Keratinocyte (primary cell): Measurements from ENCODE around the gene VKORC1L1. TPM values are rescaled to one million over a fixed set of nuclear protein-coding genes. Genes with fewer than 3 reads are reported as not detected.

ENCODE experiments used
- DNase-seq: peaks from one replicate; pipeline ENCODE4 v3.0.0-alpha.2; 2011; ENCODE audit warnings: low read depth, missing footprints, low spot score
- FAIRE-seq: peaks from 2 replicates; lab custom pipeline; 2011; peaks lifted over from hg19 to GRCh38; lab: Jason Lieb, UNC
- H2AFZ ChIP-seq: 2 replicates; pipeline ENCODE4 v1.6.0; 2012; ENCODE audit warnings: low read length, control low read depth, inconsistent platforms; ENCODE audit not compliant: control insufficient read depth
- H3K27ac ChIP-seq: 2 replicates; pipeline ENCODE4 v1.5.1; 2011; ENCODE audit warnings: low read length; ENCODE audit not compliant: control insufficient read depth, insufficient read depth
- H3K27me3 ChIP-seq: 3 replicates; pipeline ENCODE4 v1.6.0; 2011; ENCODE audit warnings: low read length; ENCODE audit not compliant: control insufficient read depth, insufficient read depth; ENCODE audit errors: extremely low read depth
- H3K36me3 ChIP-seq, 2 experiments: 2 replicates in 1 of 2; 3 replicates in 1 of 2; pipeline ENCODE4 v1.5.1; 2011; ENCODE audit warnings: low read length in 2 of 2, mild to moderate bottlenecking in 1 of 2; ENCODE audit not compliant: control insufficient read depth in 2 of 2, insufficient read depth in 2 of 2; ENCODE audit errors: extremely low read depth in 1 of 2
- H3K4me1 ChIP-seq: 3 replicates; pipeline ENCODE4 v1.5.1; 2011; ENCODE audit warnings: low read length; ENCODE audit not compliant: control insufficient read depth, insufficient read depth; ENCODE audit errors: extremely low read depth
- H3K4me2 ChIP-seq: 3 replicates; pipeline ENCODE4 v1.6.0; 2011; ENCODE audit warnings: low read depth, low read length; ENCODE audit not compliant: control insufficient read depth, insufficient read depth; ENCODE audit errors: extremely low read depth
- H3K4me3 ChIP-seq, 3 experiments: fragments of 200-600 bp in 1 of 3; sonication (generic) in 1 of 3; 2 replicates in 2 of 3; 3 replicates in 1 of 3; pipeline ENCODE4 v1.5.1; 2011 to 2016; ENCODE audit warnings: low read length in 3 of 3, mild to moderate bottlenecking in 3 of 3, control low read depth in 2 of 3, inconsistent platforms in 1 of 3, low read depth in 1 of 3, mixed read lengths in 1 of 3, mixed run types in 1 of 3, moderate library complexity in 1 of 3; ENCODE audit not compliant: control insufficient read depth in 2 of 3, insufficient read depth in 2 of 3; ENCODE audit errors: extremely low read depth in 1 of 3
- H3K79me2 ChIP-seq: 2 replicates; pipeline ENCODE4 v1.6.0; 2012; ENCODE audit warnings: low read length; ENCODE audit not compliant: control insufficient read depth, insufficient read depth
- H3K9ac ChIP-seq: 3 replicates; pipeline ENCODE4 v1.6.0; 2011; ENCODE audit warnings: low read length; ENCODE audit not compliant: control insufficient read depth, insufficient read depth; ENCODE audit errors: extremely low read depth
- H3K9me1 ChIP-seq: 3 replicates; pipeline ENCODE4 v1.6.0; 2011; ENCODE audit warnings: low read length; ENCODE audit not compliant: control insufficient read depth, insufficient read depth; ENCODE audit errors: extremely low read depth
- H3K9me3 ChIP-seq: 2 replicates; pipeline ENCODE4 v1.5.1; 2012; ENCODE audit warnings: low read depth, low read length; ENCODE audit not compliant: control insufficient read depth
- H4K20me1 ChIP-seq: 3 replicates; pipeline ENCODE4 v1.6.0; 2011; ENCODE audit warnings: low read length; ENCODE audit not compliant: control insufficient read depth, insufficient read depth; ENCODE audit errors: extremely low read depth
- EZH2 ChIP-seq: IDR thresholded peaks from one replicate; pipeline ENCODE4 v1.6.1; 2012; ENCODE audit warnings: inconsistent platforms, mild to moderate bottlenecking, low read length, moderate library complexity
- dilution Hi-C: fragments of 300-500 bp; cut with MboI; formaldehyde crosslinking; loops from one replicate; pipeline ENCODE4 v1.7.0; 2020; ENCODE audit warnings: low sequenced_read_pairs; ENCODE audit not compliant: extremely low pct_ligation_motif_present
- polyA plus RNA-seq, 5 experiments: library from polyadenylated mRNA; depleted of rRNA in 3 of 5; stranded (reverse) in 3 of 5; stranded (forward) in 1 of 5; unstranded in 1 of 5; fragments of >200 nt; gene quantifications; 1 replicate in 1 of 5; 2 replicates in 3 of 5; 3 replicates in 1 of 5; pipeline versions ENCODE4 v1.2.1 to v1.2.3, GENCODE V29; 2011 to 2012; ENCODE audit warnings: missing spikeins in 2 of 5, low read depth in 1 of 5, low replicate concordance in 1 of 5
- TF ChIP-seq, protein P1 (sequence below), 3 experiments: IDR thresholded peaks in 1 of 3; conservative IDR thresholded peaks in 1 of 3; optimal IDR thresholded peaks in 1 of 3; 2 replicates in 2 of 3; 3 replicates in 1 of 3; pipeline versions ENCODE3 to v1.5.1; 2011; ENCODE audit warnings: low read length in 3 of 3, mild to moderate bottlenecking in 3 of 3, moderate library complexity in 2 of 3, control low read depth in 1 of 3, inconsistent platforms in 1 of 3; ENCODE audit not compliant: insufficient read depth in 2 of 3; ENCODE audit errors: extremely low read depth in 1 of 3

Gene VKORC1L1
- polyA plus RNA-seq, 1 donor (not counting 4 experiments of a cell fraction or from before 2014, with no cell fraction given): 19.4 TPM

DNA sequence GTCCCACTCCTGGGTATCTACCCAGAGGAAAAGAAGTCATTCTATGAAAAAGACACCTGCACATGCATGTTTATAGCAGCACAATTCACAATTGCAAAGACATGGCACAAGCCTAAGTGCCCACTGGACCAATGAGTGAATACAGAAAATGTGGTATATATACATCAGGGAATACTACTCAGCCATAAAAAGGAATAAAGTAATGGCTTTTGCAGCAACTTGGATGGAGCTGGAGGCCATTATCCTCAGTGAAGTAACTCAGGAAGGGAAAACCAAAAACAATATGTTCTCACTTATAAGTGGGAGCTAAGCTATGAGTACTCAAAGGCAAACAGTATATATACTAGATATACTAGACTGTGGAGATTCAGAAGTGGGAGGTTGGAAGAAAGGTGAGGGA lies 53.7 kb downstream of the VKORC1L1 start:
- Histone ChIP-seq H3K9me1 (no peaks in the 10 kb centered on the region), H2AFZ (no peak overlapping the region), H3K9me3 (no peaks in the 10 kb centered on the region), H3K4me3 (no peak overlapping the region), H3K27me3 (no peaks in the 10 kb centered on the region), H3K79me2 (peaks cover 25% of the 10 kb centered on the region), H3K4me2 (no peak overlapping the region), H3K9ac (no peak overlapping the region), H3K4me1 (no peaks in the 10 kb centered on the region), H3K36me3 (no peaks in the 10 kb centered on the region), H3K27ac (no peak overlapping the region), H4K20me1 (no peaks in the 10 kb centered on the region)
- dilution Hi-C loops: no loop called here
- DNase-seq: no peak
- TF ChIP-seq, protein P1, sequence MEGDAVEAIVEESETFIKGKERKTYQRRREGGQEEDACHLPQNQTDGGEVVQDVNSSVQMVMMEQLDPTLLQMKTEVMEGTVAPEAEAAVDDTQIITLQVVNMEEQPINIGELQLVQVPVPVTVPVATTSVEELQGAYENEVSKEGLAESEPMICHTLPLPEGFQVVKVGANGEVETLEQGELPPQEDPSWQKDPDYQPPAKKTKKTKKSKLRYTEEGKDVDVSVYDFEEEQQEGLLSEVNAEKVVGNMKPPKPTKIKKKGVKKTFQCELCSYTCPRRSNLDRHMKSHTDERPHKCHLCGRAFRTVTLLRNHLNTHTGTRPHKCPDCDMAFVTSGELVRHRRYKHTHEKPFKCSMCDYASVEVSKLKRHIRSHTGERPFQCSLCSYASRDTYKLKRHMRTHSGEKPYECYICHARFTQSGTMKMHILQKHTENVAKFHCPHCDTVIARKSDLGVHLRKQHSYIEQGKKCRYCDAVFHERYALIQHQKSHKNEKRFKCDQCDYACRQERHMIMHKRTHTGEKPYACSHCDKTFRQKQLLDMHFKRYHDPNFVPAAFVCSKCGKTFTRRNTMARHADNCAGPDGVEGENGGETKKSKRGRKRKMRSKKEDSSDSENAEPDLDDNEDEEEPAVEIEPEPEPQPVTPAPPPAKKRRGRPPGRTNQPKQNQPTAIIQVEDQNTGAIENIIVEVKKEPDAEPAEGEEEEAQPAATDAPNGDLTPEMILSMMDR (optimal IDR thresholded peaks at IDR 0.05 in 1 of 3, IDR thresholded peaks at IDR 0.05 in 1 of 3, conservative IDR thresholded peaks at IDR 0.05 in 1 of 3; ENCODE audit: extremely low read depth in 1 of 3, insufficient read depth in 2 of 3, low read length in 3 of 3): no peak
- no peak for TF ChIP-seq EZH2
- FAIRE-seq: no peak

DNA sequence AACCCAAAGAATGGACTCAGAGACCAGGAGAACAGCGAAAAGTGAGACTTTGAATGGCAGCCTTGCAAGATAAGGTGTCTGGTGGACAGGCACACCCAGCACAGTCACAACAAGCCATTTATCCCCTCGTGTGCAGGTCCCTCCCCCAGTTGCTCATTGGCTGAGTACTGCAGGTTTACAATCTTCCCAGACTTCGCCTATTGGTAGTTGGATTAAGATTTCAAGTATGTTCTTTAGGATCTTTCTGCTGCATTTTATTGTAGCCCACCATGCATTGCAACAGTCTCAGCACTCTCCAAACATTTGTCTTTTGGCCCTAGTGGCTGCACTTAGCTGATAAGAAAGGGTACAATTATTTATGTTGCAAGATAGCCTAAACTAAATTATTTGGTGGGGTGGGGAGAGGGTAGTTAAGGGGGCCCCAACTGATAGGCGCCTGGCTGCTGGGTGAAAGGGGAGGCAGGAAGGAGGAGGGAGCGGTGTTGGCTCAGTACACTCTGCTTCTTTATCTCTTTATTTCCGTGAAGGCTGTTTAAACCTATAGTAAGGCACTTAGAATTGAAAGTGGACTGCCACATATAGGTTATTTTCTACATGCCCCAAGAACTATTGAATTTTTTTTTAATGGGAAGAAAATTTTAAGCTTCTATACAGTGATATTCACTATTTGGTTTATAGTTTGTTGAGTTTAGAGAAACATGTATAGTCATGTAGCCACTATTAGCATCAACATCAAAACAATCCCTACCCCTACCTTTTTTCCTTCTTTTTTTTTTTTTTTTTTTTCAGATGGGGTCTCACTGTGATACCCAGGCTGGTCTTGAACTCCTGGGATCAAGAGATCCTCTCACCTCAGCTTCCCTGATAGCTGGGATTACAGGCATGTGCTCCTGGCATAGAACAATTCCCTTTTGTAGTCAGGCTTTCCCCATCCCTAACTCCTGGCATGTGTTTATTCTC lies 54.9 kb downstream of the VKORC1L1 start:
- Histone ChIP-seq H3K4me2 (no peak overlapping the region), H3K27ac (no peak overlapping the region), H3K36me3 (no peaks in the 10 kb centered on the region), H3K27me3 (no peaks in the 10 kb centered on the region), H3K9me1 (no peaks in the 10 kb centered on the region), H3K4me1 (no peaks in the 10 kb centered on the region), H3K4me3 (no peak overlapping the region), H3K9ac (no peak overlapping the region), H3K79me2 (peaks cover 35% of the 10 kb centered on the region), H3K9me3 (no peaks in the 10 kb centered on the region), H2AFZ (no peak overlapping the region), H4K20me1 (no peaks in the 10 kb centered on the region)
- DNase-seq (no peak), FAIRE-seq (no peak)
- dilution Hi-C loops: no loop called here
- TF ChIP-seq, protein P1 (optimal IDR thresholded peaks at IDR 0.05 in 1 of 3, IDR thresholded peaks at IDR 0.05 in 1 of 3, conservative IDR thresholded peaks at IDR 0.05 in 1 of 3; ENCODE audit: extremely low read depth in 1 of 3, insufficient read depth in 2 of 3, low read length in 3 of 3): no peak
- TF ChIP-seq EZH2: no peak
